GM18951 (cell line): ENCODE results near the gene KYNU.
"Not testable (repeated sequence)": the region's sequence is repeated elsewhere in the genome, so short reads cannot be mapped to it uniquely, and the experiment has no call there.

Source experiments
- POLR2A ChIP-seq: IDR thresholded peaks from 4 replicates; pipeline ENCODE4 v1.6.1; 2011; ENCODE audit warnings: mild to moderate bottlenecking; ENCODE audit not compliant: insufficient read length, insufficient read depth; ENCODE audit errors: extremely low read depth
- in situ Hi-C: fragments of 300-500 bp; cut with MboI; formaldehyde crosslinking; loops from one replicate; pipeline ENCODE4 v1.12.0; 2022; ENCODE audit warnings: low sequenced_read_pairs, mixed read lengths, inconsistent platforms; ENCODE audit not compliant: unreplicated experiment

Gene KYNU

GRCh38 chr2:142863485-142863961, 13.9 kb upstream of the KYNU start:
- in situ Hi-C loops, result no loop called here

DNA sequence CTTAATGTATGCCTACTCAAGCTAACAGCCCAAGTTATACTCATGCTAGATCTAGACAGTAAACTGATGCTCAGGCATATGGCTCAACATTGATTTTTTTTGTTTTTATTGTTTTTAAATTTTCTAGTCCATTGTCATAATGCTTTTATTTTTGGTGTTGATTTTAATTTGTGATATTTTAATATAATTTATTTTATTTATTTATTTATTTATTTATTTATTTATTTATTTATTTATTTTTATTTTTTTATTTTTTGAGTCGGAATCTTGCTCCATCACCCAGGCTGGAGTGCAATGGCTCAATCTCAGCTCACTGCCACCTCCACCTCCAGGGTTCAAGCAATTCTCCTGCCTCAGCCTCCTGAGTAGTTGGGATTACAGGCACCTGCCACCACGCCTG, 12.9 kb upstream of the KYNU start:
- in situ Hi-C loops, result not testable (repeated sequence)

More at GRCh38 chr2:142863485-142863961, 13.9 kb upstream of the KYNU start:
- no peak for TF ChIP-seq POLR2A

DNA sequence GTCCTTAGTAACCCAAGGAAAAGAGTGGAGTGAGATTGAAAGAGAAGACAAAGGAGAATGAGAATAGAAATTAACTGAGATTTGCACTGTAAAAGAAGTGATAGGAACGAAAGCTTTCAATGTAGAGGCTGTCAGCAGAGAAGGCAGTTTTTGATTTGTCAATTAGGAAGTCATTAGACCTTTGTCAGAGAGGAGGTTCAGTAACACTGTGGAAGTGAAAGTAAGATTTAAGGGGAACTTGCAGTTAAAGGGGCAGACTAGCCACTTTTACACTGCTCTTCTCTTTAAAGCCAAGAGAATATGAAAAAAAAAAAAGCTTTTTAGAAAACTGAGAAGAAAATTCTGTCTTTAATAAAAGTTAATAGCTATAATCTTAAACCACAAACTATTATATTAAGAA, 11.5 kb upstream of the KYNU start:
- TF ChIP-seq POLR2A, result peak; percentile 17
- in situ Hi-C loops, result no loop called here

- in situ Hi-C loops, result no loop called here
- TF ChIP-seq POLR2A, result no peak
Measured at GRCh38 chr2:142866426-142866825, 11.0 kb upstream of the KYNU start.

DNA sequence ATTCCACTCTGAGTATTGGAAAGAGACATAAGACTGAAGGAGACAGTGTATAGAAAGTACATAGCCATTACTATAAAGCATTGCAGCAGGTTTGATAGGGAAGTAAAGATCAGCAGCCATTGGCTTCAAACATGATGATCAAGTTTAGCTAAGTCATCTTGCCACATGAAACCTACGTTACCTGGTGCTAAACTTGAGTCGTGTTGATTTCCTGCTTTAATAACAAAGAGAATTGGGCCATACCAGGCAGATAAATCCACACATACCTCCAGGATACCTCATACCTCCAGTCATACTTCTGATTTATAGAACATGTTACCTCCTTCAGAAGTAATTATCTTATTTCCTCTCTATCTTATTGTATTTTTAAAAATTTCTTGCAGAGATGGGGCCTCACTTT, 10.3 kb upstream of the KYNU start:
- no peak for TF ChIP-seq POLR2A
- in situ Hi-C loops, result no loop called here

- in situ Hi-C loops, result no loop called here
- TF ChIP-seq POLR2A, result peak; percentile 18
Measured at GRCh38 chr2:142868229-142868762, 9.2 kb upstream of the KYNU start.

GRCh38 chr2:142869065-142869460, 8.4 kb upstream of the KYNU start:
- in situ Hi-C loops, result not testable (repeated sequence)

DNA sequence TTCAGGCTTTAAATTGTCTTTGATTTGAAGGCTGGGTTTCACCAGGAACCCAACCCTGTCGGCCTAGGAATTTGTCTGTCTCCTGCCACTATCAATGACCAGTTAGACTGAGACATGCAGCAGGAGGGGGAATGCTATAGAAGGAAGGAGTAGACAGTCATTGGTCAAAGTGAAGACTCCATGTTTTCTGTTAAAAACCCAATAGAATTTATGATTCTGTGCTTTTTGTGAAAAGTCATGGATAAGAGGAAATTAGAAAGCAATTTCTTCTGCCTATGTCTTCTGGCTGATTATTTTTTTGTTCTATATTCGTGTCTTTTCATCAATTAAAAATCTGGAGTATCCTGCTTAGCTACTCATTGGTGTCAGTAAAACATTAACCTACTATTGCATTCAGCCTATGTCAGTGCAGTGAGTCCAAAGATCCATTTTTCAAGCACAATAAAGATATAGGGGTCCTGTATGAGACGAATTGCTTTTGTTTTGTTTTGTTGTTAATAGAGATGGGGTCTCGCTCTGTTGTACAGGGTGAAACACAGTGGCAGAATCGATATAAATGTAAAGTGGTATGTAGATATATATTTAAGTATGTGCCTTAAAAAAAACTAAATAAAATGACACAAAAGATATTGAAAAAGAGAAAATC, 7.9 kb upstream of the KYNU start:
- in situ Hi-C loops, result no loop called here
- TF ChIP-seq POLR2A, result no peak

DNA sequence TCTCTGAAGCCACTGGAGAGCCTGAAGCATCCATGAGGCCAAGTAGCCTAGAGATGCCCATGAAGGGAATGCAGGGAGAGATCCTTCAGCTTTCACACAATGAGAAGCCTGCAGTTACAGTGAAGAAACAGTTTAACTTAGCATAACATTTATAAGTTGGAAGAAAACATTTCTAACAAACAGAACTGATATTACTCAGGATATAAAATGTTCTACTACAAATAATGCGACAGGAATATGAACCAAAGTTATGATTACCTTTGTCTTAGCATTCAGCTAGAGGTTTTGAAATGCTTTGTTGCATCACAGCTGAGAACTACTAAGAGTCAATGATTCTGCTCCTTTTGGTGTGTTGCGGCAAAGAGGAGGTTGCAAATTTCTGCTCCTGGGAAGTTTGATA, 6.9 kb upstream of the KYNU start:
- in situ Hi-C loops, result no loop called here

DNA sequence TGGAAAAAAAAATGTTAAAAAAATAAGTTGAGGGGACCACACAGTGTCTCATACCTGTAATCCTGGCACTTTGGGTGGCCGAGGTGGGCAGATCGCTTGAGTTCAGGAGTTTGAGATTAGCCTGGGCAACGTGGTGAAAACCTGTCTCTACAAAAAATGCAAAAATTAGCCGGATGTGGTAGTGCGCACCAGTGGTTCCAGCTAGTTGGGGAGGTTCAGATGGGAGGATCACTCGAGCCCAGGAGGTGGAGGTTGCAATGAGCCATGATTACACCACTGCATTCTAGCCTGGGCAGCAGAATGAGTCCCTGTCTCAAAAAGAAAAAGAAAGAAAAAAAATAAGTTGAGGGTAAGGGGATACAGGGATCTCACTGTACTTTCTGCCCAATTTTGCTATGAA, 6.1 kb upstream of the KYNU start:
- in situ Hi-C loops, result no loop called here
- TF ChIP-seq POLR2A, result no peak

More for the DNA sequence above, 6.9 kb upstream of the KYNU start:
- TF ChIP-seq POLR2A, result no peak

GRCh38 chr2:142872882-142873724, 4.4 kb upstream of the KYNU start:
- TF ChIP-seq POLR2A, result no peak
- in situ Hi-C loops, result no loop called here

DNA sequence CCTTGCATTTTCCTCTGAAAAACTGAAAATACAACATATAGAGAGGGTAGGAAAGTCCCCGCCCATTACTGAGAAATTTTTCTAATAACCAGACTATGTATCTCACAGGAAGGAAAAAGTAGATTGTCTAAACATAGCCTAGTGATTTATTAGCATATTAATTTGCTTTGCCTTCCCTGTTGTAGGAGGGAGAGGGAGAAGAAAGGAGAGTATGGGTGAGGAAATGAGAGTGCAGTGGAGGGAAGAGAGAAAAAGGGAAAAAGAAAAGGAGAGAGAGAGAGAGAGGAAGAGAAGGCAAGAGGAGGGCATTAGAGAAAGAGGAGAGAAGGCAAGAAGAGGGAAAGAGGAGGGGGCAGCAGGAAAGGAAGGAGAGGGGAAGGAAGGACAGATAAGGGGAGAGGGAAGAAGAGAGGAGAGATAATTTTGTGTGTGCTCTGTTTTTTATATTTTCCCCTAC, 3.6 kb upstream of the KYNU start:
- in situ Hi-C loops, result no loop called here
- no peak for TF ChIP-seq POLR2A

- no peak for TF ChIP-seq POLR2A
- in situ Hi-C loops, result no loop called here
Measured at GRCh38 chr2:142874293-142874814, 3.1 kb upstream of the KYNU start.

DNA sequence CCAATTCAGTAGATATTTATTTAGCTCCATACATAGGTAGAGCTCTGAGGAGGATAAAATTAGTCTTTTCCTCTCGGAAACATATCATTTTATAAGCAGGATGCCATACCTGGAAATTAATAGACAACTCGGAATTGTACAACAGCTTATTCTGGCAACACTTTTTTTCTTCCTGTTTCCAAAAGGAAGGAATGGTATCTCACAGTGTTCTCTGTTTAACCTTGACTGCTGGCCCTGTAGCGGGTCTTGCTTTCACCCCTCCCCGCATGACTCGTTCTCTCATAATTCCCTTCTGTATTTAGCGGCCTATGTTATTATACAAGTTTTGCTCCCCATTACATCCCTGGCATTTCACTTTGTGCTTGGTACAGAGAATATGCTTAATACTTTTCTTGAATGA, 2.5 kb upstream of the KYNU start:
- in situ Hi-C loops, result no loop called here
- no peak for TF ChIP-seq POLR2A
